GM12873 (cell line): ENCODE measurements around the gene TNRC6C.

Experiments used
- CTCF ChIP-seq: IDR thresholded peaks from 2 replicates; pipeline ENCODE4 v1.5.1; 2012; ENCODE audit warnings: low read depth, mild to moderate bottlenecking, moderate library complexity, low read length, control low read depth; ENCODE audit not compliant: insufficient read depth; ENCODE audit errors: missing control alignments

The TNRC6C gene

DNA sequence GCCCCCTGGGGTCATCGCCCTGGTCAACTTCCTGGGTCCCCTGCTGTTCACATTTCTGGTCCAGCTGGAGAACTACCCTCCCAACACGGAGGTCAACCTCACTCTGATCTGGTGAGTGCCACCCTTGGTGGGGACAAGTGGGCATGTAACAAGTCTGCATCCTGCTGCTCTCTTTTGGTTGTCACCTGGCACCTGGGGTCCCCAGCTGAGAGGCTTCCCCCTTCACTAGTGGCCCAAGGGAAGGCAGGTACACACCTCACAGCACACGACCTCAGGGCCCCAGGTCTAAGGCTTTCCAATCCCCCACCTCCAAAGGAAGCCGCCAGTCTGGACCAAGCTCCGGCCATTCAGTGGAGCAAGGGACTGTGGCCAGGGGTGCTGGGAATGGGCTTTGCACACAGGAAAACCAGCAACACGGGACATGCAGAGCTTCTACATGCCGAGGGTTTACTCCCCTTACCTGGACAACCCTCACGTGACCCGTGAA, 176.4 kb downstream of the TNRC6C start:
- TF ChIP-seq CTCF, result no peak

GRCh38 chr17:78135858-78136500, 177.5 kb downstream of the TNRC6C start:
- TF ChIP-seq CTCF, result no peak

DNA sequence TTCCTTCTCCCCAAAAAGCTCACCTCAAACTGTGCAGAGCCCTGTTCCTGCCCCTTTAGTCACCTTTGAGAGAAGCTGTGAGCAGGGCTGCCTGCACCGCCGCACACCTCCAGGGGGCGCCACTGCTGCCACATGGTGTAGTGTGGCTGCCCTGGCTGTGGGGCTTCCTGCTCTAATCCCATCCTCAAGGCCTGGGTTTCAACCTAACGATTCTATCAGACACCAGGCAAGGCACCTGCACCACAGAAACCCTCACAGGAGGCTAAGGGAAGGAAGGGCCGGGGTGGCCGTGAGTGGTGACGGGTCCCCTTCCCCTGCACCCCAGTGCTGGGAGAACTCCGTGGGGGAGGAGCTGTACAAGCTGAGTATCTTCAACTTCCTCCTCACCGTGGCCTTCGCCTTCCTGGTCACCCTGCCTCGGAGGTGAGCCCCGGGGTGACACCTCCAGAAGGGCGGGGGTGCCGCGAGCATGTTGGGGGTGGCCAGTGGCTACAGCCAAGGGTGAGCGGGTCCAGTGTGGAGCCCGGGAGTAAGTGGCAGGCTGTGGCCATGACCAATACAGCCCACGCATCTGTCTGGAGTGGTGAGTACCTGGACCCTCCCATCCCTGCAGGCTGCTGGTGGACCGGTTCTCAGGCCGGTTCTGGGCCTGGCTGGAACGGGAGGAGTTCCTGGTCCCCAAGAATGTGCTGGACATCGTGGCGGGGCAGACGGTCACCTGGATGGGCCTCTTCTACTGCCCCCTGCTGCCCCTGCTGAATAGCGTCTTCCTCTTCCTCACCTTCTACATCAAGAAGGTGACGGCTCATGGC, 179.1 kb downstream of the TNRC6C start:
- peak; percentile 86 for TF ChIP-seq CTCF

DNA sequence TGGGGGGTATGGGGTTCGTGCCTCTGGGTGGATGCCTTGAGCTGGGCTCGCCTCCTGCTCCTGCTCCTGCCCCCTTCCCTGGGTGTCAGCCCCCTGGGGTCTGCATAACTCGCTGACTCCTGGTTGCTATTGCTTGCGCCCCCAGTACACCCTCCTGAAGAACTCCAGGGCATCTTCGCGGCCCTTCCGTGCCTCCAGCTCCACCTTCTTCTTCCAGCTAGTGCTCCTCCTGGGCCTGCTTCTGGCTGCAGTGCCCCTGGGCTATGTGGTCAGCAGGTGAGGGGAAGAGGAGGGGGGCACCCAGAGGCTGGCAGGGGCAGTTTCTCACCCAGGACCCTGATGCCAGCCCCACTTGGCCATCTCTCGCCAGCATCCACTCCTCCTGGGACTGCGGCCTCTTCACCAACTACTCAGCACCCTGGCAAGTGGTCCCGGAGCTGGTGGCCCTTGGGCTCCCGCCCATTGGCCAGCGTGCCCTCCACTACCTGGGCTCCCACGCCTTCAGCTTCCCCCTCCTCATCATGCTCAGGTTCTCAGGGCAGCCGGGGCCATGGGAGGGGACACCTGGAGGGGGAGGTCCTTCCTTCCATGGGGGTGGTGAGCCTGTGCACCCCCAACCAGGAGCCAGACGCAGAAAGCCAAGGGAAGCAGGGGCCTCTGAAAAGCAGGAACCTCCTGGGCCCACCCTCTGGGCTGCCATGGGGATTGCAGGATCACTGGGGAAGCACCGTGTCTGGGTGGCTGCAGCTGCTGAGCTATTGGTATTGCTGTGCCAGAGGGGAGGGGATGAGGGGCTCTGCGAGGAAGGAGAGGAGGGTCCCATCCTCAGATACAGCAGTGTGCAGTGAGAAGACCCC, 179.9 kb downstream of the TNRC6C start:
- TF ChIP-seq CTCF, result no peak

GRCh38 chr17:78140169-78141051, 181.9 kb downstream of the TNRC6C start:
- no peak for TF ChIP-seq CTCF

DNA sequence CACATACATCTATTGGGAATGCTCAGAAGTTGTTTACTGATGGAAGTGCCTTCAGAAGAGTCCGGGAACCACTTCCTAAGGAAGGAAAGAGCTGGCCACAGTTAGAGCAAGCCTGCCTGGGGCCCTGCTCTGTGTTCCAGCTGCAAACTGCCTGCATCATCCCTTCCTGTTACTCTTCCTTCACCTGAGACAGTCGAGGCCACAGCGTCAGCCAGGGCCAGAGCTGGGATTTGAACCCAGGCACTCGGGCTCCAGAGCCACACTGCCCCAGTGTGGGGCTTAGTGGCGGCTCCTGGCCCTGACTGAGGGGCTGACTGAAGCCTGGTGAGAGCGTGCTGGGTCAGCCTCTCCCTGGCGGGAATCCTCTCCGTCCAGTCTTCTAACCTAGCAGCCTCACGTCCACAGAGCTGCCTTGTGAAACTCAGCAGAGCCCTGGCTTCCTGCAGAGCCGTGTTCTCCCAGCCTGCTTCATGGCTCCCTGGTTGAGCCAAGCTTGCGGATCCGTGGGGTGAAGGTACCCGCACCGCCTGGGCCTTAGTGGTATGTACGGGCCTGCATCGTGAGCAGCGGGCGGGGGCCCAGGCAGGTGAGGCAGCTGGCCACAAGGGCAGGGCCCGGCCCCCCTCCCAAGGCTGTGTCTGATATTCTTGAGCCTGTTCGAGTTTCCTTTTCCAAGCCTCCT, 183.1 kb downstream of the TNRC6C start:
- TF ChIP-seq CTCF, result no peak
